HUDEP-2 (cell line): ENCODE results near the gene CDR2.
"Not testable (repeated sequence)": the region's sequence is repeated elsewhere in the genome, so short reads cannot be mapped to it uniquely, and the experiment has no call there.

Experiments used
- DNase-seq, 76 experiments: peaks; one replicate each; lab custom pipeline; 2025; ENCODE audit not compliant: unreplicated experiment in 76 of 76; lab: John Stamatoyannopoulos, UW

Gene CDR2

DNA sequence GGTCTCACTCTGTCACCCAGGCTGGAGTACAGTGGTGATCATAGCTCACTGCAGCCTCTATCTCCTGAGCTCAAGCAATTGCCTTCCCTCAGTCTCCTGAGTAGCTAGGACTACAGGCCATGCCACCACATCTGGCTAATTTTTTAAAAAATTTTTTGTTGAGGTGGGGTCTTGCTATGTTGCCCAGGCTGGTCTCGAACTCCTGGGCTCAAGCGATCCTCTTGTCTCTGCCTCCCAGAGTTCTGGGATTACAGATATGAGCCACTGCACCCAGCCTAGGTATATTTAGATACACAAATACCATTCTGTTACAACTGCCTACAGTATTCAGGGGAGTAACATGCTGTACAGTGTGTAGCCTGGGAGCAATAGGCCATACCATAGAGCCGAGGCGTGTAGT is 62.9 kb downstream of the CDR2 start:
- DNase-seq: no peak

DNA sequence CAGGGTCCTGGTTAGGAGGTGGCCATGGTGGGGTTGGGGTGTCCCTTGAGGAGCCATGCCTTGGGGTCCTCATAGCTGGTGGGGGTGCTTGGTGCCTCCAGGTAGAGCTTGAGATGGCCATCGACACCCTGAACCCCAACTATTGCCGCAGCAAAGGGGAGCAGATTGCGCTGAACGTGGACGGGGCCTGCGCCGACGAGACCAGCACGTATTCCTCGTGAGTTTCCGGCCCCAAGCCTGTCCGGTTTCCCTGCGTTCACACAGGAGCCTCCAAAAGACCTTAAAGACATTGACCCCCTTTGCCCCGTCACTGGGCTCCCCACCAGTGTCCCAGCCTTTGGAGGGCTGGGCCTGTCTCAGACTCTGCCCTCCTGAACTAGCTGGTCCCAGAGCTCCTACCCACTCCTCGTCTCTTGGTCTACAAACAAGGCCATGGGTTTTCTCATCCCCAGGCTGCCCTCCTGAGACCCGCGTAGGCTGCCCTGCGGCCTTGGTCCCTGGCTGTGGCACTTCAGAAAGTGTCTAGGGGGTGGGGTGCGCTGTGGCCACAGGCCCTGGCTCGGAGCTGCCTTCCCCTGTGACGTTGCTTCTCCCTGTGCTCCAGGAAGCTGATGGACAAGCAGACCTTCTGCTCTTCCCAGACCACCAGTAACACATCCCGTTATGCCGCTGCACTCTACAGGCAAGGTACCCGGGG is 65.4 kb downstream of the CDR2 start:
- no peak for DNase-seq

DNA sequence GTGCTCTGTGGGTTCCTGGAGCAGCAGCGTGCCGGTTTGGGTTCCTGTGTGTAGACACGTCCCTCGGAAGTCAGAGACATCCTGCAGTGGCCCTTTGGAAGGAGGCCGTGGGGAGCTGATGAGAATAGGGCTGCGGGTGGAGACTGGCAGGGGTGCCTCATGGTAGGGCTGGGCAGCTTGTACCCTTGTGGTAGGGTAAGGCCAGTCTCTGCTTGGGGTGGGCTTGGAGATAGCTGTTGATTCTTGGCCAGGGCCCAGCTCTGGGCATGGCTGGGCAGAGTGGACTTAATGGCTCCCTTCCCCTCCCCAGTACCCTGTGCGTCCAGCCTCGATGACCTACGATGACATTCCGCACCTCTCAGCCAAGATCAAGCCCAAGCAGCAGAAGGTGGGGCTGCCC is 66.6 kb downstream of the CDR2 start:
- DNase-seq: no peak

DNA sequence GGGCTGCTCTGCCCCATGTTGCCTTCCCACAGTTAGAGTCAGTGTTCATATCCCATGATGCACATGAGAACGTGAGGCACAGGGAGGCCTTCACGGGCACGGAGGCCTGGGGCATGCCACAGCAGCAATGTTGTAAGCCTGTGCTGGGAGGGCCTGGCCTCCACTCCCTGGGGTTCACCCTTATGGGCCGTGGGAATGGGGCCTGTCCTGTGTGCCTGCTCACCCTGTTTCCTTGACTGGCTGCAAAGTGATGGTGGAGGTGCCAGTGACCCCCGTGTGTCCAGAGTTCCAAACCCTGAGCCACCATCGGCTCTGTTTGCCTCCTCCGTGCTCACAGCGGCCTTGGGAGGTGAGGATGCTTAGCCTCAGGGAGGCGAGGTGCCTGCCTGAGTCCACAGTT is 67.6 kb downstream of the CDR2 start:
- DNase-seq: no peak

DNA sequence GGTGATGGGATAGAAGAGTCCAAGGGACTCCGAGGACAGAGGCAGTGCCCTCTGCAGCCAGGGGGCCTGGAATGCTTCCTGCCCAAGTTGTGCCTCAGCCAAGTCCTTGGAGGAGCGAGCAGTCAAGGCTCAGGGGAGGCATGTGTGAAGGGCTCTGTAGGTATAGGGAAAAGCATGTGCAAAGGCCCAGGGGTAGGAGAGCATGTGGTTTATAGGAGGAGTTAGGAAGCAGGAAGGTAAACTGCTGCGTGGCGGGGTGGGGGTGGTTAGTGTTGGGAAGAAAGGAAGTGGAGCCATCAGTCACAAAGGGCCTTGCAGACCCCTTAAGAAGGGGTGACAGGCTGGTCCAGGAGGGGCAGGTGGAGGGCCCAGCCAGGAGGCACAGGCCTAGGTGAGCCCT is 70.0 kb downstream of the CDR2 start:
- DNase-seq: no peak

DNA sequence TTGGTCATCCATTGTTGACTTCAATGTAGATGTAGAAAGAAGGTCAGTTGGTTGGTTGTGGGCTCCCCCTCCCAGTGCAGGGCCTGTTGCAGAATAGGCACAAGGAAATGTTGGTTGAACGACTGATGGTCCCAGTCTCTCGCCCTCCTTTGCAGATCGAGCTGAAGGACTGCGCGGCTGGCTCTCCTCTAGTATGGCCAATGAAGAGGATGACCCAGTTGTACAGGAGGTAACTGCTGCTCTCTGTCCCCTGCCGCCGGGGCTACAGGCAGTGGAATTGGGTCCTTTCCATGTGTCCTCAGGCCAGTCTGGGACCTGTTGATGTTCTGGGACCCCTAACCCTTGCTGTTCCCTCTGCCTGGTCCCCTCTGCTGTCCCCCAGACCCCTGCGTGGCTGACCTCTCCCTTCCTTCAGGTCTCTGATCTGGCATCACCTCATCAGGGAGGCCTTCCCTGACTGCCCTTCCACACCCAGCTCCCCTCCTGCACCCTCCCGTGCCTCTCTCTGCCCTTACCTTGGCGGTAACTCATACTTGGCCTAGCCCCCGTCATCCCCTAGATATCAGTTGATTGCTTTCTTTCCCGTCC is 71.5 kb downstream of the CDR2 start:
- no peak for DNase-seq

DNA sequence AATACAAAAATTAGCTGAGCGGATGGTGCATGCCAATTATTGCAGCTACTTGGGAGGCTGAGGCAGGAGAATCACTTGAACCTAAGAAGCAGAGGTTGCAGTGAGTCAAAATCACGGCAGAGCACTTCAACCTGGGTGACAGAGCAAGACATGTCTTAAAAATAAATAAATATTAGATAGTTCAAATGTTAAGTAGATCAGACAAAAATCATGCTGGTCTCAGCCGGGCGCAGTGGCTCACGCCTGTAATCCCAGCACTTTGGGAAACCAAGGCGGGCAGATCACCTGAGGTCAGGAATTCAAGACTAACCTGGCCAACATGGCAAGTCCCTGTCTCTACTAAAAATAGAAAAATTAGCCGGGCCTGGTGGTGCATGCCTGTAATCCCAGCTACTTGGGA is 73.0 kb downstream of the CDR2 start:
- not testable (repeated sequence) for DNase-seq

DNA sequence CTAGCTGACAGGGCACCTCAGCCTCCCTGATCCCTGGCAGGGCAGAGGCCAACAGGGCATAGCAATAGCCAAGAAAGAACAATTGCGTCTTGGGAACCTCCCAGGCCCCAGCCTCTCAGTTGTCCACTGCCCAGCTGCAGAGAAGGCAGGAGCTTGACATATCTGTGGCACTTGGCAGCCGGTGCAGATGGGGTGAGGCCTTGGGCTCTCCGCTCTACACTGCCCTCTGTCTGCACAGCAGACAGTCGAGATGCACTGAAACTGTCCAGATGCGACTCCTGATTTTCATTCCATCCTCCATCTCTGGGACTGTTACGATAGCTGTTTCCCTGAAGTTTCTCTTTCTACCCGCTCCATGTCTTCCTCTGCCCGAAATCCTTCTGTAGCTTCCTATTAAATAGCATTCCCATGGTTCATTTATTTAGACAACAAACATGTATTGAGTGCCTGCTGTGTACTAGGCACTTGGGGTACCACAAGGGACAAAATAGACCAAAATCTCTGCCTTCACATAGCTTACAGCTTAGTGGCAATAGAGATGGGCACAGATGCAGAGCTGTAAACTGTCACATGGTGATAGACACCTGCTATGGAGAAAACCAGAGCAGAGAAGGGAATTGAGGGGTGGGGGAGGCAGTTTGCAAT is 73.9 kb downstream of the CDR2 start:
- peak in 72 of 76 experiments; percentile 6 to 79 (median 60) for DNase-seq

DNA sequence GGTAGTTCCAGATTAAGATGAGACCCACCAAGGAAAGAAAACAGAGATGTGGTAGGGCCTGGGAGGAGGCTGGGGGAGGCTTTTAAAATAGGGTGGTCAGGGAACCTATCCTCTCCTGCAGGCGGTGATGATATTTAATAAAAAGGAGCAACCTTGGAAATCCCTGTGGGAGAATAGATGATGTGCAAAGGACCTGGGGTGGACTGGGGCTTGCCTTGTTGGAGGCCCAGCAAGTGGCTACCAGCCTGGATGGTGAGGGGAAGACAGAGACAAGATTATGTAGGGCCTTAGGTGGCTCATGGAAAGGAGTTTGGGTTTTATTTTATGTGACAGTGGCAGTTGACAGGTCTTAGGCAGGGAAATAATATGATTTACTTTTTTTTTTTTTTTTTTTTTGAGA is 75.4 kb downstream of the CDR2 start:
- DNase-seq: no peak

DNA sequence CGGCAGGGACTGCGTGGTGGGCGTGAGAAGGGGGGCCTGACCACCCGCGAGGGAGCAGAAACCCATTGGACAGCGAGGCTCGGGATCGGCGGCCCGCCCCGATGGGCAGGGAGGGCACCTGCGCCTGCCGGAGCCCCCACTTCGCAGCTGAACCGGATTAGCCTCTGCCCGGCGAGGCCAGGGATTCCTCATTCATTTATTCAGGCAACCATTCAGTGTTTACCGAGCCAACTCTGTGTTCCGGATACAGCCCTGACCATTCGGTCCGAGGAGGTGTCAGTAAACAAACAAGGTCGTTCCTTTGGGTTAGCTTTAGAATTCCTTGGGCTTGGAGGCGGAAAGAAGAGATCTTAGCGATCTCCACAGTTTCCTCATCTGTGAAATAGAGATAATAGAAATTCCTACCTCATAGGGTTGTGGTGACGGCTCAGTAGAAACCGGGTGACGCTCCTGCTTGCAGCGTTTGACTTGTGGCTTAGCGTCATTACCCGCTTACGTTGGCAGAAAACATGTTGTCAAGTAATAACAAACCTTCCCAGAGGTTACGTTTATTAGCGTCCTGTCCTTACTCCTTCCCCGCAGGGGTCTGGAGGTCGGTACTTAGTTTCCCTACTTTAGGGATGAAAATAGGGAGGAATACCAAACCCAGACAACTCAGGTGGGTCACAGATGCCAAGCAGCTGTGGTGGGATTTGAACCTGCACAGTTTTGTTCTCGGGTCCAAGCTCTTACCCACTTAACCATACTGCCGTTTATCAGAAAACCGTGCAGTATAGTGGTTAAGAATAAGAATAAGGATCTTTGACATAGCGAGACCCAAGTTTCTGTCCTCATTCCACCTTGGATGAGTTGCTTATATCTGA is 76.3 kb downstream of the CDR2 start:
- DNase-seq: peak in 75 of 76 experiments; percentile 40 to 93 (median 69)

DNA sequence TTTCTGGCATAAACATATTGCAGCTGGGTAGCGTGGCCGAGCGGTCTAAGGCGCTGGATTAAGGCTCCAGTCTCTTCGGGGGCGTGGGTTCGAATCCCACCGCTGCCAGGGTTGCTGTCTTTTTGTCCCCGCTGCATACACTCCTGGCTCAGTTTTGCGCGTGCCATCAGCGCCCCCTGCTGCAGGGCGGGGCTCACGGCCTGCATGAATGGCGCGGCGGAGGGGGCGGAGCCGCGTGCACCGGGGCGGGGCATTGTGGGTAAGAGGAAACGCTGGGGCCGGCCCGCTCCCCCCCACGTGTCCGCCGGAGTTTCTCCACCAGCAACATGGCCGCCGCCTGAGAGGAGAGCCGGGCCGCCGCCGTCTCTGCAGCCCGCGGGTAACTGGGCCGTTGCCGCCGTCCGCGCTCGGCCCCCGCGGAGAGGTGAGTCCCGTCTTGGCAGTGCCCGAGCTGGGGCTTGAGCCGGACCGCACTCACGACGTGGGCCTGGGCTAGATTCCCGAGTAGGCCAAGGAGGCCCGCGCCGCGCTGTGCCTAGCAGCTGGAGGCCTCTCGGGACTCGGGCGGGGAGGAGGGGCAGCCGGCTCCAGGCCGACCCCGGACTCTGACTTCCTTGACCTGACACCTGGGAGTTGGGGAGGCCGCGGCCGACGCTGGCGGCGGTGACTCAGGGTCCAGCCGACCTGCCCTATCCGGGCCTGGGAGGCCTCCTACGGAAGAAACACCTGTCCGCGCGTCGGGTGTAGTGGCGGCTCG is 77.1 kb downstream of the CDR2 start, which contains the start of gene POLR3E:
POLR3E (plus strand) TSS at position 296 of the 757 bp plus-strand sequence. CDS start 5,560 bp downstream, outside the sequence.
- DNase-seq: peak; percentile 71 to 100 (median 97)

DNA sequence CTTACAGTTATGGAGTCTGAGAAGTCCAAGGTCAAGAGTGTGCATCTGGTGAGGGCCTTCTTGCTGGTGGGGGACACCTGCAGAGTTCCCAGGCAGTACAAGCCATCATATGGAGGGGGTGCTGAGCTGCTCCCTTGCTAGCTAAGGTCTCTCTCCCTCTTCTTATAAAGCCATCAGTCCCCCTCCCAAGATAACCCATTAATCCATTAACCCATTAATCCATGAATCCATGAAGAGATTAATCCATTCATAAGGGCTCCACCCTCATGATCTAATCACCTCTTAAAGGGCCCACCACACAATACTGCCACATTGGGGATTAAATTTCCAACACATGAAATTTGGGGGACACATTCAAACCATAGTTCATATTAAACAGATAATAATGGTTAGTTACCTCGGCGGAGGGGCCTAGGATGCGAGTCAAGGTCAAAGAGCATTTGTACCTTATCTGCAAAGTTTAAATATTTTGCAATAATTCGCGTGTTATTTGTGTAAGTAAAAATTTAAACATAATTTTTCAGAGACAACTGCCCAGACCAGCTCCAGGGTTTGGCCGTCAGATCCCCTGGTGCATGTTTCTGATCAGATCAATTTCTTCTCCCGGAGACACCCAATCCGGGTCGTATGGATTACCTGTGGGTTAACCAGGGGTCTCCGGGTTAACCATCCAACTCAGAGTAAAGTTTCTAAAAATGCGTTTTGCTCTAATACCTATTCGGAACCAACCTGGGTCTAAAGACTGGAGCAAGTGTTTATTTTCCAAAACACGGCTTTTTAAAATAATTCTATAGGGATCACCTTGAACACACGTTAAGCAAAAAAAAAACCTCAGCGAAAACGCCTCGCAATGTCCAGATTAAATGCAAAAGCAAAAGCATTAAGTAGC is 78.0 kb downstream of the CDR2 start:
- peak in 6 of 76 experiments; percentile 8 to 32 (median 17) for DNase-seq
